GM12801 (cell line): ENCODE measurements around the gene C4A.

Source experiments
- CTCF ChIP-seq: IDR thresholded peaks from one replicate; pipeline ENCODE4 v1.5.1; 2011; ENCODE audit warnings: control low read depth; ENCODE audit not compliant: insufficient read length; ENCODE audit errors: extremely low read depth

The C4A gene

GRCh38 chr6:31969712-31970603, 11.9 kb upstream of the C4A start:
- TF ChIP-seq CTCF = no peak

GRCh38 chr6:31970604-31971271, 11.1 kb upstream of the C4A start:
- TF ChIP-seq CTCF = no peak

GRCh38 chr6:31971279-31971992, 10.4 kb upstream of the C4A start:
- no peak for TF ChIP-seq CTCF

GRCh38 chr6:31971993-31972708, 9.7 kb upstream of the C4A start, which contains the start of gene DXO:
DXO (minus strand) TSS chr6:31972138; CDS start chr6:31971675, 463 bp downstream.
- no peak for TF ChIP-seq CTCF

- no peak for TF ChIP-seq CTCF
Measured at GRCh38 chr6:31972709-31973350, 9.0 kb upstream of the C4A start.

- no peak for TF ChIP-seq CTCF
Measured at GRCh38 chr6:31977816-31978431, 3.9 kb upstream of the C4A start.
